ENCODE measurements around the gene C16orf87.
"Not testable (repeated sequence)": the region's sequence is repeated elsewhere in the genome, so short reads cannot be mapped to it uniquely, and the experiment has no call there.

- TF ChIP-seq CTCF, POLR2A, EP300 (IDR thresholded peaks at IDR 0.05): not testable (repeated sequence)
Observed at GRCh38 chr16:46784569-46784968, 46.4 kb downstream of the C16orf87 start.

Data from tibial nerve (tissue), 4 donors.